SW 1271 (cell line): ENCODE results near the gene SLC24A3.

Experiments
- DNase-seq, 2 experiments: peaks; one replicate each; lab custom pipeline; 2025; lab: John Stamatoyannopoulos, UW

The SLC24A3 gene

GRCh38 chr20:19594896-19595295 is 382.5 kb downstream of the SLC24A3 start:
- DNase-seq = no peak

GRCh38 chr20:19598117-19598850 is 385.8 kb downstream of the SLC24A3 start:
- no peak for DNase-seq

GRCh38 chr20:19599200-19599599 is 386.8 kb downstream of the SLC24A3 start:
- no peak for DNase-seq

GRCh38 chr20:19600042-19600441 is 387.6 kb downstream of the SLC24A3 start:
- no peak for DNase-seq

GRCh38 chr20:19601126-19601810 is 388.8 kb downstream of the SLC24A3 start:
- DNase-seq = no peak

GRCh38 chr20:19602675-19603375 is 390.4 kb downstream of the SLC24A3 start:
- DNase-seq = no peak

GRCh38 chr20:19603376-19603750 is 390.9 kb downstream of the SLC24A3 start:
- no peak for DNase-seq

GRCh38 chr20:19605786-19606485 is 393.5 kb downstream of the SLC24A3 start:
- DNase-seq = no peak

- DNase-seq = no peak
These were observed 397.3 kb downstream of the SLC24A3 start for GRCh38 chr20:19609642-19610223.

- DNase-seq = no peak
These were observed 403.2 kb downstream of the SLC24A3 start for GRCh38 chr20:19615629-19616028.

GRCh38 chr20:19616081-19616480 is 403.6 kb downstream of the SLC24A3 start:
- DNase-seq = no peak

- DNase-seq = no peak
These were observed 404.2 kb downstream of the SLC24A3 start for GRCh38 chr20:19616620-19617019.

GRCh38 chr20:19617256-19617655 is 404.8 kb downstream of the SLC24A3 start:
- DNase-seq = no peak

- DNase-seq = no peak
These were observed 406.3 kb downstream of the SLC24A3 start for GRCh38 chr20:19618711-19619110.

- no peak for DNase-seq
These were observed 407.5 kb downstream of the SLC24A3 start for GRCh38 chr20:19619904-19620430.

- DNase-seq = no peak
These were observed 408.0 kb downstream of the SLC24A3 start for GRCh38 chr20:19620446-19620845.

GRCh38 chr20:19621072-19621471 is 408.6 kb downstream of the SLC24A3 start:
- DNase-seq = no peak

GRCh38 chr20:19624221-19624965 is 412.0 kb downstream of the SLC24A3 start:
- DNase-seq = no peak

GRCh38 chr20:19625426-19625825 is 413.0 kb downstream of the SLC24A3 start:
- no peak for DNase-seq

GRCh38 chr20:19626896-19627295 is 414.5 kb downstream of the SLC24A3 start:
- no peak for DNase-seq

GRCh38 chr20:19628570-19629134 is 416.2 kb downstream of the SLC24A3 start:
- DNase-seq = peak in 1 of 2 experiments; percentile 66
